HPDE6-E6E7 (cell line): ENCODE results near the gene DNM3.

Experiments
- DNase-seq: peaks from one replicate; pipeline ENCODE4 v3.0.0; 2011; ENCODE audit warnings: missing footprints; ENCODE audit errors: extremely low spot score

The DNM3 gene

DNA sequence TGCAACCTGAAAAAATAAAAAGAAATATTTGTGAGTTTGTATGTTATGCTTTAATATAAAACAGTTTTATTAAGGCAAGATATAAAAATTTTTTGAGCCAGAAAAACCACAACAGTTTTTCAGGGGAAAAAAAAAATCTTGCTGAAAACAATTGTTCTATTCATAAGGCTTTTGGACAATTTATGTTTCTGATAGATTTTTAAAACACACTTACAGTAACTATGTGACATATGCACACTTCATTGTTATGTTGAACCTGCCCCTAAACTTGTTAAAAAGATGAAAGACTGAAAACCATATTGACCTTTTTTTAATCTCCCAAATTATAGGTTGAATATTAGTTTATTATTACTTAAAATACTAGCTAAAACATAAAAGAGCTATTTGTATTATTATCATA is 299.3 kb downstream of the DNM3 start:
- DNase-seq = no peak

DNA sequence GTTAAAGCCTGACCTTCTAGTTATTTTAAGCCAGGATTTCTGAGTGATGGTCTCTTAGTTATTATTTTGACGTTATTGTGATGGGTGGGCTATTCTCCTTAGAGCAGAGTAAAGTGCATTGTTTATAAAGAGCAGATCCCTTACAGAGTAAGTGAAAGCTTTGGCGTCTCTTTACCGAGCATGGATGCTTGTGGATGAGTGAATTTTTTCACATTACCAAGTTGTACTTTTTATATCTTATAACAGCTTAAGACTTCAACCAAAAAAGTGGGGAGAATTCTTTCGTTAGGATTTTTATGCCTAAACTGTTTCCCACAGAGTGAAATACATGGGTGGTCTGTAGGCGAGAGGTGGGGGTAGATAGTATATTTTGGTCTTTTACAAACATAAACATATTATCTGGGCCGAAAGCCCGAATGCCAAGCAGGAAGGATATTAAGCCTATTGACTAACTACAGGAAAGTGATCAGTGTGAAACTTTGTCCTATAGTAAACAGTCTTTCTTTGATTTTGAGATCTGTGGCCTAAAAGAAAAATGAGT is 300.1 kb downstream of the DNM3 start:
- no peak for DNase-seq

DNA sequence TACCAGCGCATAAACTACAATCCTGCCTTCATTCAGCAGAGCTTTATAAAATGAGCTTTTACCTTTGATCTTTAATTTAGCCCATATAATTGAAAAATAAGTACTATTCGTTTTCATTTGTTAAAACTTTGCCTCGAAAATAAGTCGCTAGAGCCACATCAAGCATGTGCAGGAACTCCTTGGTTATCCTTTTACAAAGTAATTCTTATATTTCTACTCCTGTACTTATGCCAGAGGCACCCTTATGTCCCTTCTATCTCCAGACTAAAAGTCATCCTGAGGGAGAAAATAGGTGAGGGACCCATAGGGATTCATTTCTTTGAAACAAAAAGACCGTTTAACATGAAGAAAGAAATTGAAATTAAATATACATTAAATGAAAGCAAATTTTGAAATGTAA is 301.0 kb downstream of the DNM3 start:
- DNase-seq = no peak

DNA sequence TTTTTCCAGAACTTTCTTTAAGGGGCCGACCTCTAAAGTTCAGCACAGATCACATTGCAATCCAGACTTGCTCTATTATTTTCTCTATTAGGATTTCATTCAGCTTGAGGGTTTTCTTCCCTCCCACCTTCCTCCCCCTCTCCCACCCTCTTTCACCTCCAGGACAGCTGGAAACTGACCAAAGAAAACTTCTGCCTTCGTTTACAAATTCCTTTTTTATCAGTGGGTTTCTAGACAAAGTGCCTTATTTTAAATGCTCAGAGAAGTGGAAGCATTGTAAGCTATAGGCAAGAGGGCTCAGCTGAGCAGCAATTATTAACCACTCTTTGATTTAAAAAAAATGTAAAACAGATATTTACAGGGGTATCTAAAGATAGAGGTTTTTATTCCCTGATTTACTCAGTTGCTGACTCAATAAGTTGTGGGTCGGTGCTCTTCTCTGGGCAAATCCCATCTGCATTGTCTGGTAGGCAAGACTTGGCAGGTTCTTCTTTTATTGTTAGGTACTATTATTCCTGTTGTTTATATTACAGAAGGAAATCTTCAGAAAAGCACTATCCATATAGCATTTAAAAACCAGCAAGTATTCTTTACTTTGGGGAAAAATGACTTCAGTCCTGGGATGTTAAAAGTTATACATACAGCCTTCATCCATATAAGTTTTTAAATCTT is 302.2 kb downstream of the DNM3 start:
- no peak for DNase-seq

DNA sequence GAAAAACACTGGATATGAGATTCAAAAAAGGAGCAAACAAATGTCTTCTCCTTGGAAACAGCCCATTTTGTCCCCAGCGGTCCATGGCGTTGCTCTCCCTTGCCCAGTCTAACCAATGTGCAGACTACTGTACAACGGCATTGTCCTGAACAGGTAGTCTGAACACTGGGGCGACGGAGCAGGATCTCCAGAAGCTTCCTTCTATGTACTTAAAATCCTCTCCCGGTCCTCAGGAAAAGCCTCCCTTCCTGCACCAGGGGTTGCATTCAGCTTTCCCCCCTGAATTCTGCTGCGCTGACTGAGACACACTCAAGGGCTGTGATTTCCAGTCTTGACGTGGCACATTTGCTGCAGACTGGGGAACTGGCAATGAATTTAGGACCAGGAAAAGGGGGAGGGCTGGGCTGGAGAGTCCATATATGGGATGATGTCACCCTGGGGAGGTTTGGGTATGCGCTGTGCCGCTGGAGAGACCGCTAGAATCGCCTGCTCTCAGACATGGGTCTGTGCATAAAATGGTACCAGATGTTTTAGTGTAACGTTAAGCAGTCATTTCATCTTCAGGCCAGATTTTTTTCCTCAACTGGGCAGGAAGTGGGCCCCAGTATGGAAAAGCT is 303.3 kb downstream of the DNM3 start:
- no peak for DNase-seq

DNA sequence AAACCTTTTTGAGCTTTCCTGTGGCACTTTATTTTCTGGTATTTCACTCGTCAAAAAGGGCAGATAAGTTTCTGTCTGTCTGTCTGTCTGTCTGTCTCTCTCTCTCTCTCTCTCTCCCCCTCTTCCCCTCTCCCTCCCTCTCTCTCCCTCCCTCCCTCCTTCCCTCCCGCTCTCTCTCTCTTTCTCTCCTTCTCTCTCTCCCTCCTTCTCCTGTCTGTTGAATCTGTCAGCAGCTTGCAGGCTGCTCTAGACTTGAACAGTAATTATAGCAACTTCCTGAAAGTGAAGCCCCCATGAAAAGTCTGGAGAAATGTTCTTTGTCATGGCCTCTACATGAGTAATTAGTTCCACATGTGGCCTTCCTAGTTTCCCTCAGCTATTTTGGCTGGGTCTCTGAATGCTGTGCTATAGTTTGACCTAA is 303.9 kb downstream of the DNM3 start:
- no peak for DNase-seq

DNA sequence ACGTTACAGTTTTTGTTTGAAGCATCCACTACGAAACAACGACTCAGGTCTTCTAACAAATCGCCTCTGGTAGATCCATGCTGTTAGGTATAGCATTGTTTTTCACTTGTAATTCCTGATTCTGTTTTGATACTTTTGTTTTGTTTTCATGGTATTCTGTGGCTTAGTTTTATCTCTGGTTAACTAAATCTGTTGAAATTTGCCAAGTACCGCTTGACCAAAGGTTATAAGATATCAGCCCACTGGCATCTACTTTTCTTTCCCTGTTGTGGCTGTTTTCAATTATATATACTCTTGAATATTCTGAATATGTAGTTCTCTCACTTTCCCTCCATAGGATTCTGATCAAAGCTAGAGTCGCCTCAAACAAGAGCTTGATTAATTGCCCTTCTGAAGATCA is 304.4 kb downstream of the DNM3 start:
- DNase-seq = no peak

DNA sequence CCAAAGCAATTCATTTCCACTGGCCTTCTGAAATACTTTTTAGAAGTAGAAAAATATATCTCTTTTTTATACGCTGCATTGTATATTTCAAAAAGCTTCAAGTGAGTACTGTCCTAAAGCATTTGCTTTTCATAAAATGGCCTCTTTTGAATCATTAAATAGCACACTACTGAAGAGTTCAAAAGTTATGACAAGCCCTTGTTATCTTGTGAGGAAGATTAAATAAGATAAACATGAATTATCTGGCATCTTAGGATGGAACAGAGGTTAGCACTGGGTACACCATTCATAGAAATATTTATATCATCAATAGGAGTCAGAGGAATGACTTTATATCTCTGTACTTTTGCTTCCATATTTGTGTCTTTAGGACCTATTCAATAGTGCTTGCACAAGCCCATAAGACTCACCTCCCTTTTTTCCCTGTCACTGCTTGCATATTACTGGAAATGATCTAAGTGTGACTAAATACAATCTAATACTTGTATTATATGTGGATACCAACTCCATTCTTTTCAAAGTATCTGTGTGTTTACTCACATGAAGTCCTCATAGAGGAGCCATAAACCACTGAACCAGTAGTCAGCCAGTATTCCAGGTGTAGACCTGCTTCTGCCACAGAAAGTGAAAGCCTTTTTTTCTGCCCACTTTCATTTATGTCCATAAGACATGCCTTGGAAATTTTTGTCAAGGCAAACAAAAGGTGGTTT is 305.0 kb downstream of the DNM3 start:
- no peak for DNase-seq

DNA sequence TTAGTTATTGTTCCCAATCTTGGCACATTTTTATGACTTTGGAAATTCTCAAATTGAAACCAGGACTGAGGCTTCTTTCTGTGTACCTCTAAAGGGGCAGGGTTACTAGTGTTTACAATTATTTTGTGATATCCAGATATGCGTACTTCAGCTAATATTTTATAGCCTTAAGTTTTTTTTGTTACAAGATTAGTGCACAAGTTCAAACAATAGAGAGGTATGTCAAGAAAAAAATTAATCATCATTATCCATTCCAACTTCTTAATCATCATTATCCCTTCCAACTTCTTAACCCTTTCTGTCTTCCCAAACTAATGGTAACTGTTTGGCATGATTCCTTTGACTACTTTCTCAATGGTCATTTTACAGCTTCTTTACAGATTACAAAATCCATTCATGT is 306.2 kb downstream of the DNM3 start:
- no peak for DNase-seq

DNA sequence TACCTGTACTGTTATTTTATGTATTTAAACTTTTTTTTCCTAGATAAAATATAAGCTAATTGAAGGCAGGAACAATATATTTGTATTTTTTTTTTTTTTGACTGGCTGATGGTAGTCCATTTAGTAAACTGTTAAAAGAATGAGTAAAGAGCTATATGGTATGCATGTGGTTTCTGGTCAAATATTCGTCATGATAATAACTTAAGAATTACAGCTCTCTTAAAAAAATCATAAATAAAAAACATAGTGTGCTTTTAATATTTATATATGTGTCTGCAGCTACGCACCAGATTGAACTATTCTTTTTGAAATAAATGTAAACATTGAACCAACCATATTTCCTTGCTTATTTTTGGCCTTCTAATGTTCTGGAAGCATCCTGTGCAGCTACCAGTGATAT is 306.9 kb downstream of the DNM3 start:
- no peak for DNase-seq

DNA sequence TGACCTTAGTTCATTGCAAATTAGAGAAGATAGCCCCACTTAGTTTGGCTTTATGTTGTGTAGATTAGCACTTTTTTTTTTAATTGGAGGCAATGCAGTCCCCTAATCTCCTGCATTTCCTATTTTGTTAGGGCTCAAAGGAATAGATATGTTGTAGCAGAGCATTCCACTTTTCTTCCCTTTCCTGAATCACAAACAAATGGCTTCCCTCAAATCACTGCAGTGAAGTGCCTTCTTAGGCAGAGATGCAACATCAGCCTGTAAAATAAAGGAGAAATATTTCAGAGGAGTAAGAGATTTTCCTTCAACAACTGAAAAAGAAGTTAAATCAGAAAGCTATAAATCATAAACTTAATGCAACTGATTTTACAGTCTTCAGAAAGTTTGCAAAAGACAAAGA is 307.4 kb downstream of the DNM3 start:
- no peak for DNase-seq

DNA sequence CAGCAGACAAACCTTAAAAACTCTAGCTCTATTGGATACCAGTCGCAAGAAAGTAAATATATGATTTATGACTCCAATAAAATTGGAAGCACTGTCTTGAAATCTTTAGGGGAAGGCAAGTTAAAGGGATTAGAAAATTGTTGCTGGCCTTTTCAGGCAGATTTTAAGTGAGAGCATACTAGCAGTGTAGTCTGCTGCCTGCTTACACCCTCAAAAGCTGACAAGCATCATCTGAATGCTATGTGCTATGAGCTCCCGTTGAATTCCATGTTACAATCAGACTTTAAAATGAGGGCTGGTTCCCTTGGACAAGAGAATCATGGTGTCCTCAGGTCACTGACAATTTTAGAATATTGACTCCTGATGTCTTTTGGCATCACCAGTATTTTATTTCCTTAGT is 308.0 kb downstream of the DNM3 start:
- DNase-seq = no peak

DNA sequence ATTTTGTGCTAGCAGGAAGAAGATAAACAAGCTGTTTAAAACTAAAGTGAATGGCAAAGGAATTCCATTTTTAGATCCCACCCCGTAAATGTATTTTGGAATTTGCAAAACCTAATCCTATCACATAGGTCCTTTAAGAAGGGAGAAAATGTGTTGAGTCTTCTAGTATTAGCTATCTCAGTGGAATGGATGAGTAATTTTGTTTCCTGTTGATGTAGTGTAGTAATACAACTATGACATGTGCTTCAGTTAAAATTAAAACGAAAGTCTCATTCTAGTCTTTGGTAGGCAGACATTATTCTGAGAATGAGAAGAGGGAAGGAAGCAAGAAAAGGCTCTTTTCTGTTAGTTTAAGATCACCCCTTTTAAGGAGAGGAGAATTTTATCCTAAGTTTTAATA is 313.3 kb downstream of the DNM3 start:
- peak; percentile 36 for DNase-seq

DNA sequence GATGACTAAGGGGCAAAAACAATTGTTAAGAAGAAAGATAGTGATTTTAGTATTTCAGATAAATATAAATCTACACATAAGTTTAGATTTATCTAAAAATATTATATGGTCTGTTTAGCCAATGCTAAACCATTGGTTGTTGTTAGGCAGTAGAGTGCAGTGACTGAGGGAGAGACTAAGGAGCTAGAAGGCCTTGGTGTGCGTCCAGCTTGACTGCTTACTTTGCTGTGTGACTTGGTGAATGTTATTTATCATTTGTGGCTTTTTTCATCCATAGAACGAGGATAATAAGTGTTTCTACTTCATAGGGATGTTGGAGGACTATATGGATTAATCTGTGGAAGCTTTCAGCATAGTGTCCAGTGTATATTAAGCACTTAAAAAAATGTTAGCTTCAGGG is 314.5 kb downstream of the DNM3 start:
- DNase-seq = no peak

DNA sequence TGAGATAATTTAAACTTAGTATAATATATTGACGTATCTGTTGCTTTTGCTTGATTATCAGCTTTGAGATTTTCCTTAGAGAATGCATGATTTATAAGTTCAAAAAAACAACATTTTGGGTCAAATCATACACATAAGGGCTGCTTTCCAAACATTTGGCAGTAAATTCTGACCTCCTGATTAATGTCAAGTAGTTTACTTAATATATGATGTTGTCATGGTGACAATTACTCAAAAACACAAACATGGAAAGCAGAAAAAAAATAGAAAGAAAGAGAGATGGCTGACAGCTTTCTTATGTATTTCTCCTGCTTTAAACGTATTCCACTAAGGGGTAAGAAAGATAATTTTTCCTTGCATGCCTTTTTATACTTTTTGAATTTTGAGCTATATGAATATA is 320.9 kb downstream of the DNM3 start:
- no peak for DNase-seq

DNA sequence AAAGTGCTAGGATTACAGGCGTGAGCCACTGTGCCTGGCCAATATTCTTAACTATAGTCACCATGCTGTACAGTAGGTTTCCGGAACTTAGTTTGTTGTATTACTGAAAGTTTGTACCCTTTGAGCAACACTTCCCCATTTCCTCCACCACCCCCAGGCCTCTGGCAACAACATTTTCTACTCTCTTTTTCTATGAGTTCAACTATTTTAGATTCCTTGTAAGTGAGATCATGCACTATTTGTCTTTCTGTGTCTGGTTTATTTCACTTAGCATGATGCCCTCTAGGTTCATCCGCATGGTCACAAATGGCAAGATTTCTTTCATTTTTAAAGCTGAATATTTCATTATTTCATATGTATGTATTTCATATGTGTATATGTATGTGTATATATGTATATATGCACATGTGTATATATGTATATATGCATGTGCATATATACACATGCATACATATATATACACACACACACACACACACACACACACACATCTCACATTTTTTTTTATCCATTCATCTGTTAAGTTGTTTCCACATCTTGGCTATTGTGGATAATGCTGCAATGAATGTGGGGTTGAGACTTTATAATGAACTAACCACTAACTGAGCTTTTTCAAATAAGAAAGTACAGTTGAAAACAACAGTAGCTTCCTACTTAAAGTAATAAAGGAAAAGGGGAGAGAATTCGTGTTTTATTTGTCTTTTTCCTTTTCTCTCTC is 322.4 kb downstream of the DNM3 start:
- DNase-seq = no peak

DNA sequence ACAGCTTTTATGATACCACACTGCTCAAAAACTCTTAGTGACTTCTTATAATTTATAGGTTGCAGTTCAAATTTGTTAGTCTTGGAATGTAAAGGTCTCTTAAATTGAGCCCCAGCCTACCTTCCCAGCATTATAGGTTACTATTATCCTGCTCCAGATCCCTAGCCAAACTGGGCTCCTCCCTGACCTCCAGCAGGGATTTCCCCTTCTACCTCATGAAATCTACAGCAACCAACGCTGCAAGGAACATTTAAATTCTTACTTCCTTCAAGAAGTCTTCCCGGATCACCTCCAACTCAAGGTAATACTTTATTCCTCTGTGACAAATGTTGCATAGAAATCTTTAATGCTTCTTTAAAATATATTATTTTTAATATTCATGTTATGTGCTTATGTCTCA is 324.1 kb downstream of the DNM3 start:
- DNase-seq = no peak

DNA sequence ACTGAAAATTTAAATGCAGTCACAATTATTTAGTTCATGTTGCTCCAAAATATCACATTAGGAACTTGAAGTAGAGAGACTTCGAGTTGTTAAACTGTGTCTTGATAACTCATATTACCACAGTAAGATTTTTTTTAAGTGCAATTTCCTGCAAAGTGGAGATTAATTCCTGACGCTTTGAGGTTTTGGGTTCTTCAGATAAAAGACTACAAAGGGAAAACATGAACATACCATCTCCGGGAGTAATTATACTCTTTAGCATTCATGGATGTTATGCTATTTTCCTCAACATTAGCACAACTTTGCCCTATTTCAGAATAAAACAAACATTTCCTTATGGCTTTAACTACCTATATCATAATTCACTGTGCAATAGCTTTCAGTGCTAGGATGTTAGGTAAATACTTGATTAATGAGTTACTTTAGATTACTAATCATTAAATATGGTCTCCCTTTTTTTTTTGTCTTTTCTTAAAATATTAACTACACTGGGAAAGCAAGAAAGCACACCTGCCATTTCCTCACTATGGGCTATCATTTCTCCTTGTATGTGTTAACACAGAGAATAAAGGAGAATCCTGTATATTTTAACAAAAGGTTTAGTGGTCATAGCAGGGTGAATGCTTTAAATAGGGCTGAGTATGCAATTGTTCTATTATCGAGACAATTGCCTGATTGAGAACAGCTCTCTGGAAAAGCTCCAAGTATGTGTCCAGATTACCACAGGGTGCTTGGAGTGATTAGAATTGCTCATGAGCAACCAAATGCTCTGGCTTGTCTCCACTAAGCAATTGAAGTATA is 326.7 kb downstream of the DNM3 start:
- no peak for DNase-seq

DNA sequence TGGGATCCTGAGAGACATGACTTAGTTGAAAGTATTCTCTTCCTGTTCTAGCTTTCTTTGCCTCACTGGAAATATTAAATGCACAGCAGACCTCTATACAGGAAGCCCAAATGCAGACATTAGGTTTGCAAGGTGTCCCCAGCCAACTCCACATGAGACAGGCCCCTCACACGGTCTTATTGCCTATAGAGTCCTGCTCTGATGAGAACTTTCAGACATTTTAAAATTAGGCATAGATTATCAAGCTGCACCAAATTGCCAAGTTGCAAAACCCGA is 327.2 kb downstream of the DNM3 start:
- no peak for DNase-seq

DNA sequence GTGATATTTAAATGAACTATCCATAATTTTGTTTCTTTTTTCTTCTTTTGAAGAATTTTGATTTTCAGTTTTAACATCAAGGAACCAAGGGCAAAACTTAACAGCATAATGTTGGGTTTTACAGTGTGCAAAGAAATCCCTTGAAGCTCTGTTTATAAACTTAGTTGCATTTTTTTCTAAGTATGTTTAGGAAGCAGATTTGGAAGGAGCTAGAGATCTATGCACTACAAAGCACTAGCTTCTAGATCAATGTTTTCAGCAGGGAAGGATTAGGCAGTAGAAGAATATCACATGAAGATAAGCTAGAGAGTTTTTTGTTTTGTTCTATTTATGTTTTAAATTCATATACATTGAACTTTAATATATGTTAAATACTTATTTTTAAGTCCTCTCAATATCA is 328.5 kb downstream of the DNM3 start:
- no peak for DNase-seq

DNA sequence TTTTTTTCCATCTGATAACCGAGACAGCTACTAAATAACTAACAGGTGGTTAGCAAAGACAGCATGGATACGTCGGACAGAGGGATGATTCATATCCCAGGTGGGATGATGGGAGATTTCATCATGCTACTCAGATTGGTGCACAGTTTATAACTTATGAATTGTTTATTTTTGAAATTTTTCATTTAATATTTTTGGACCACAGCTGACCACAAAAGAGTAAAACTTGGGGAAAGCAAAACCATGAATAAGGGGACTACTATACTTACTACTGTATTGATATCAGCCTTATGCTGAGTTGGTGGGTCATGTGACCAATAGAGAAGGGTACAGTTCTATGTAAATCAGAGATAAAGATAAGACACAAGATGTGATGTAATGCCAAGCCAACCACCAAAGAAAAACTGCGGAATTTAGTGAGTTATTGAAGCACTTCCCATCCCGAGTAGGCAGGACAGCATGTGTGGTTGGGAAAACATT is 331.1 kb downstream of the DNM3 start:
- no peak for DNase-seq

DNA sequence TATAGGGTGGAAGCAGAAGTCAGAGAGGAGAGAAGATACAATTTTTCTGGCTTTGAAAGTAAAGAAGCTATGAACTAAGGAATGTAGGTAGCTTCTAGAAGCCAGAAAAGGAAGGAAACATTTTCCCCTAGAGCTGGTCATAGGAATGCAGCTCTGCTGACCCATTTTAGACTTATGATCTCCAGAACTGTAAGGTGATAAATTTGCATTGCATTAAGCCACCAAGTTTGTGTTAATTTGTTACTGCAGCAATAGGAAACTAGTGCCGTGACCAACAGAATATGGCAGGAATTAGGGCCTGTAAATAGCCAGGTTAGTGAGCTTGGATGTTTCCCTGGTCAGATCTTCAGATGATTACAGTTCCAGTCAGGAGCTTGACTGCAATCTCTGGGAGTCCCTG is 334.9 kb downstream of the DNM3 start:
- DNase-seq = no peak
